Lower leg skin (tissue), 3 donors: ENCODE results near the gene EPB41L5.

Experiments used
- POLR2A ChIP-seq, 2 donors: fragments of 450-650 bp; IDR thresholded peaks; one replicate each; pipeline ENCODE4 v1.6.1; 2016 to 2017; ENCODE audit warnings: antibody characterized with exemption in 2 of 2, mild to moderate bottlenecking in 1 of 2, moderate library complexity in 1 of 2
- TF ChIP-seq, protein P1 (sequence below), 3 donors: fragments of 450-650 bp; IDR thresholded peaks; one replicate each; pipeline ENCODE4 v1.5.1; 2016; ENCODE audit warnings: antibody characterized with exemption in 3 of 3, mild to moderate bottlenecking in 3 of 3, moderate library complexity in 2 of 3

DNA sequence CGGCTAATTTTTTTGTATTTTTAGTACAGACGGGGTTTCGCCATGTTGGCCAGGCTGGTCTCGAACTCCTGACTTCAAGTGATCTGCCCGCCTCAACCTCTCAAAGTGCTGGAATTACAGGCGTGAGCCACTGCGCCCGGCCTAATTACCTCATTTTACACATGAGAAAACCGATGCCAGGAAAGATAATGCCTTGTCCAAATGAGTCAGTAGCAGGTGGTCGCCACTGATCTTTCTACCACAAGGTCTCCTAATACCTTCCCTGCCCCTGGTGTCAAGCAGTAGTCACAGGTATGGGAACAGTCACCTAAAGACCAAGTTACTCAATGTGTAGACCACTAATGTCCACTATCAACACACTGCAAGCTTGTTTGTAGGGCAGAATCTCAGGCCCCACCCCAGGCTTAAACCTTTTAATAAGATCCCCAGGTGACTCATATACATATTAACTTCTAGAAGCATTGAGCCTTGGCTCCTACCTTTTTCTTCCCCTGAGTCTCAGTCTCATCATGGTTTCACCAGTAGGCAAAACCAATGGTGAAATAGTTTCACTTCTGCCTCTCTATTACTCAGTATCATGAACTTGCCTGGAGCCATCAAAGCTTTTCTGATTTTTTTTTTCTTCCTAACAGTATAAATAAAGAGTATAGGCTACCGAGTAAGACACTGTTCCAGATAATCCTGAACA lies 6.9 kb upstream of the EPB41L5 start:
- TF ChIP-seq POLR2A (IDR thresholded peaks at IDR 0.05): no peak
- TF ChIP-seq, protein P1, sequence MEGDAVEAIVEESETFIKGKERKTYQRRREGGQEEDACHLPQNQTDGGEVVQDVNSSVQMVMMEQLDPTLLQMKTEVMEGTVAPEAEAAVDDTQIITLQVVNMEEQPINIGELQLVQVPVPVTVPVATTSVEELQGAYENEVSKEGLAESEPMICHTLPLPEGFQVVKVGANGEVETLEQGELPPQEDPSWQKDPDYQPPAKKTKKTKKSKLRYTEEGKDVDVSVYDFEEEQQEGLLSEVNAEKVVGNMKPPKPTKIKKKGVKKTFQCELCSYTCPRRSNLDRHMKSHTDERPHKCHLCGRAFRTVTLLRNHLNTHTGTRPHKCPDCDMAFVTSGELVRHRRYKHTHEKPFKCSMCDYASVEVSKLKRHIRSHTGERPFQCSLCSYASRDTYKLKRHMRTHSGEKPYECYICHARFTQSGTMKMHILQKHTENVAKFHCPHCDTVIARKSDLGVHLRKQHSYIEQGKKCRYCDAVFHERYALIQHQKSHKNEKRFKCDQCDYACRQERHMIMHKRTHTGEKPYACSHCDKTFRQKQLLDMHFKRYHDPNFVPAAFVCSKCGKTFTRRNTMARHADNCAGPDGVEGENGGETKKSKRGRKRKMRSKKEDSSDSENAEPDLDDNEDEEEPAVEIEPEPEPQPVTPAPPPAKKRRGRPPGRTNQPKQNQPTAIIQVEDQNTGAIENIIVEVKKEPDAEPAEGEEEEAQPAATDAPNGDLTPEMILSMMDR (IDR thresholded peaks at IDR 0.05): no peak
